HG03039 (cell line): ENCODE results near the gene IL16.

ENCODE experiments used
- ATAC-seq: cut with Tn5 transposase; IDR thresholded peaks from one replicate; pipeline ENCODE4 v1.9.1; 2021; ENCODE audit warnings: mild to moderate bottlenecking, moderate library complexity; ENCODE audit not compliant: unreplicated experiment

IL16 gene

GRCh38 chr15:81361891-81362290 is 165.2 kb downstream of the IL16 start:
- ATAC-seq: no peak

DNA sequence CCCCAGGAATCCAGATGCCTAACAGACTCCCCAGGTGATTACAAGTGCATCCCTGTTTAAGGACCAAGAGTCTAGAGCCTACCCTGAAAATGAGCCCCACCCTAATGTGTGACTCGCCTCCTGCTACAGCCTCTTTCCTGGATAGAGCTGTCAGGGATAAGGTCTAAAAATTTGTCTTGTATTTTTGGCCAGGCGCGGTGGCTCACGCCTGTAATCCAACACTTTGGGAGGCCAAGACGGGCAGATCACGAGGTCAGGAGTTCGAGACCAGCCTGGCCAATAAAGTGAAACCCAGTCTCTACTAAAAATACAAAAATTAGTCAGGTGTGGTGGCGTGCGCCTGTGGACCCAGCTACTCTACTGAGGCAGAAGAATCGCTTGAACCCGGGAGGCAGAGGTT is 166.1 kb downstream of the IL16 start:
- no peak for ATAC-seq

- no peak for ATAC-seq
Measured at GRCh38 chr15:81363276-81363675, 166.6 kb downstream of the IL16 start.
